Measurements from ENCODE around the gene LRP2BP.

DNA sequence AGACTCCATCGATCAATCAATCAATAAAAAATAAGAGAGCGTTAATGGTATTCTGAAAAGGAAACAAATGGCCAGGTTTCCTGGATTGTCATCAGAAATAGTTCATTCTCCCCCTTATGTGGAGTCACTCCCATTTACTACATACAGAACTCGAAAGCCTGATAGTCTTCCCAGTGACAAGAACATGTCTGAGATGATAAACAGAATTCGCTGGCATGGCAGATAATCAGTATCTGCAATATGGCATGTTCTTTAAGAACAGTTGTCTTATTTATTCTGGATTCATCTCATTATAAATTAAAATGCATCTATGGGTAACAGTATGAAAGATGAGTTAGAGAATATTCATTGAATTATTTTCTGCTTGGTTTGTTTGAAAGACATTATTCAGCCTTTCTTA lies 61.4 kb downstream of the LRP2BP start:
- TF ChIP-seq POLR2AphosphoS5 (IDR thresholded peaks at IDR 0.05; ENCODE audit: low read depth, low read length) = no peak
- no peak for TF ChIP-seq SIN3A (IDR thresholded peaks at IDR 0.05; ENCODE audit: borderline replicate concordance, insufficient read depth, low read length)
